H1 (cell line): ENCODE measurements around the gene MMP25. TPM values are rescaled to one million over a fixed set of nuclear protein-coding genes. Genes with fewer than 3 reads are reported as not detected.

Source experiments
- CBX5 ChIP-seq: fragments of 300-800, 300-1000 bp; sonication (generic); IDR thresholded peaks from 2 replicates; pipeline ENCODE4 v1.7.1; 2016; ENCODE audit warnings: antibody characterized with exemption, low read length, low read depth
- CTBP2 ChIP-seq: IDR thresholded peaks from 2 replicates; pipeline ENCODE4 v1.7.0; 2011; ENCODE audit warnings: borderline replicate concordance, mild to moderate bottlenecking, moderate library complexity, mixed read lengths, low read length; ENCODE audit not compliant: insufficient read depth, insufficient read length
- EGR1 ChIP-seq: IDR thresholded peaks from 2 replicates; pipeline ENCODE4 v1.6.1; 2011; ENCODE audit warnings: low read depth, low read length, borderline replicate concordance
- EZH2 ChIP-seq: fragments of 200-600 bp; sonication (generic); IDR thresholded peaks from 2 replicates; pipeline ENCODE4 v1.7.1; 2012; ENCODE audit warnings: low read depth, mild to moderate bottlenecking, moderate library complexity, low read length, inconsistent platforms; ENCODE audit not compliant: severe bottlenecking
- FOSL1 ChIP-seq: IDR thresholded peaks from 2 replicates; pipeline ENCODE4 v1.6.1; 2011; ENCODE audit warnings: mild to moderate bottlenecking, low read depth, low read length, moderate library complexity; ENCODE audit not compliant: insufficient read depth
- HDAC2 ChIP-seq, 2 experiments: fragments of 300-600 bp in 1 of 2; sonication (generic) in 1 of 2; IDR thresholded peaks; 2 replicates each; pipeline ENCODE4 v1.6.1; 2011 to 2012; ENCODE audit warnings: low read depth in 2 of 2, low read length in 2 of 2, mild to moderate bottlenecking in 2 of 2, moderate library complexity in 2 of 2, borderline replicate concordance in 1 of 2, inconsistent platforms in 1 of 2
- JUN ChIP-seq: IDR thresholded peaks from 2 replicates; pipeline ENCODE4 v1.6.1; 2011; ENCODE audit warnings: low read depth, mild to moderate bottlenecking, improper control_type of control experiment, low read length
- KDM4A ChIP-seq: IDR thresholded peaks from one replicate; pipeline ENCODE4 v1.7.1; 2012; ENCODE audit warnings: low read depth, mild to moderate bottlenecking, moderate library complexity, low read length, inconsistent platforms; ENCODE audit not compliant: severe bottlenecking
- MAFK ChIP-seq: IDR thresholded peaks from 2 replicates; pipeline ENCODE4 v1.6.1; 2012; ENCODE audit warnings: low read depth, mild to moderate bottlenecking, improper control_type of control experiment, low read length
- NANOG ChIP-seq: IDR thresholded peaks from 2 replicates; pipeline ENCODE4 v1.6.1; 2011; ENCODE audit warnings: low read length, low read depth, mild to moderate bottlenecking, inconsistent platforms; ENCODE audit not compliant: insufficient read depth, poor library complexity, severe bottlenecking
- NRF1 ChIP-seq: IDR thresholded peaks from 2 replicates; pipeline ENCODE4 v1.6.1; 2011; ENCODE audit warnings: mild to moderate bottlenecking, low read depth, low read length, improper control_type of control experiment
- POLR2A ChIP-seq, 2 experiments: IDR thresholded peaks; 1 replicate in 1 of 2; 2 replicates in 1 of 2; pipeline ENCODE4 v1.6.1; 2011; ENCODE audit warnings: low read depth in 2 of 2, low read length in 2 of 2, mild to moderate bottlenecking in 2 of 2; ENCODE audit errors: control extremely low read depth in 1 of 2
- POU5F1 ChIP-seq: IDR thresholded peaks from 2 replicates; pipeline ENCODE4 v1.6.1; 2011; ENCODE audit warnings: low read depth, mild to moderate bottlenecking, low read length, moderate library complexity
- RFX5 ChIP-seq: IDR thresholded peaks from 2 replicates; pipeline ENCODE4 v1.6.1; 2011; ENCODE audit warnings: low read depth, low read length, improper control_type of control experiment, borderline replicate concordance
- RXRA ChIP-seq: IDR thresholded peaks from 2 replicates; pipeline ENCODE4 v1.6.1; 2011; ENCODE audit warnings: low read depth, mild to moderate bottlenecking, low read length, moderate library complexity; ENCODE audit not compliant: insufficient read depth
- SAP30 ChIP-seq: fragments of 300-600 bp; sonication (generic); IDR thresholded peaks from 2 replicates; pipeline ENCODE4 v1.7.1; 2012; ENCODE audit warnings: low read length, moderate library complexity, mild to moderate bottlenecking, inconsistent platforms; ENCODE audit not compliant: insufficient read depth, insufficient replicate concordance
- SIN3A ChIP-seq, 2 experiments: IDR thresholded peaks in 1 of 2; conservative IDR thresholded peaks in 1 of 2; 2 replicates each; pipeline ENCODE4 v1.6.1; 2011 to 2012; ENCODE audit warnings: low read length in 2 of 2, improper control_type of control experiment in 1 of 2, low read depth in 1 of 2, mild to moderate bottlenecking in 1 of 2
- SP2 ChIP-seq: IDR thresholded peaks from 2 replicates; pipeline ENCODE4 v1.6.1; 2012; ENCODE audit warnings: mild to moderate bottlenecking, low read length, inconsistent platforms
- SRF ChIP-seq: IDR thresholded peaks from 2 replicates; pipeline ENCODE4 v1.6.1; 2011; ENCODE audit warnings: mild to moderate bottlenecking, low read depth, low read length, moderate library complexity
- TAF7 ChIP-seq: optimal IDR thresholded peaks from 2 replicates; pipeline ENCODE3; 2011; ENCODE audit warnings: low read depth, mild to moderate bottlenecking, inconsistent platforms, low read length, moderate library complexity, borderline replicate concordance
- polyA plus RNA-seq, 7 experiments: library from polyadenylated mRNA; depleted of rRNA in 3 of 7; stranded (reverse) in 5 of 7; unstranded in 2 of 7; fragments of >200 nt in 5 of 7; fragments of 200-250 nt in 2 of 7; gene quantifications; 1 replicate in 5 of 7; 2 replicates in 1 of 7; 4 replicates in 1 of 7; pipeline versions ENCODE4 v1.2.1 to v1.2.3, GENCODE V29; 2011 to 2013; ENCODE audit warnings: missing spikeins in 2 of 7, mixed read lengths in 2 of 7
- total RNA-seq: library from RNA; stranded (reverse); fragmentation: NEBNext Ultra II Directional; extraction: Animal tissue kit (Norgen Biotek cat#: 25700); gene quantifications from 2 replicates; pipeline ENCODE4 v1.2.1, GENCODE V29; 2021
- TF ChIP-seq, protein P1 (sequence below): IDR thresholded peaks from 2 replicates; pipeline ENCODE4 v1.6.1; 2011; ENCODE audit warnings: low read depth, mild to moderate bottlenecking, low read length; ENCODE audit not compliant: insufficient read depth
- TF ChIP-seq, protein P2 (sequence below): IDR thresholded peaks from 2 replicates; pipeline ENCODE4 v1.6.1; 2012; ENCODE audit warnings: inconsistent platforms

Gene MMP25
- total and polyA plus RNA-seq, 2 of the 8 experiments (the other 6 are each of a cell fraction or from before 2014, with no cell fraction given) = 7.7 to 26.7 TPM

DNA sequence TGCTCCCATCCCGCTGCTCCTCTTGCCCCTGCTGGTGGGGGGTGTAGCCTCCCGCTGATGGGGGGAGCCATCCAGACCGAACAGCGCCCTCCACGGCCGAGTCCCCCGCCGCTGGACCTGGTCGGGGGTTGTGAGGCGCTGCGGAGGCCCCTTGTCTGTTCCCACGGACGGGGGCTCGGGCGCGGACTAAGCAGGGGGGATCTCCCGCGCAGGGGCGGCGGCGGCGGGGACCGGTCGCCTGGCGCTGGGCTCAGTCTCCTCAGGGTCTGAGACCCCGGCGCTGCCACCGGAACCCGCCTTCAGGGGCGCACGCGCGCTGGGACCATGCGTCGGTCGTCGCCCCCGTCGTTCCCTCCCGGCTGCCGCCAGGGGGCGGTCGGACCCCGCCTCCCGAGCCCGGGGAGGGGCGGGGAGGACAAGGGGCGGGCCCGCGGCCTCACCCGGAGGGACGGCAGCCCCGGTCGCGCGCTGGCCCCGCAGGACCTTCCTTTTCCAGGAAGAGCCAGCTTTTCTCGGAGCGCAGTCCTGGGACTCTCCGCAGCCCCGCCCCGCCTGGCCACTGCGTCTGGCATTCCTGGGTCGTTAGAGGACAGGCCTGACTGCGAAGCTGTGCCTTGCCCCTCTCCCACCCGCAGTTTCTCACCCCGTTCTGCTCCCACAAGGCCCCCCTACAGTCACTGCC is 12.8 kb downstream of the MMP25 start (continued):
- no peak for TF ChIP-seq CBX5
- peak; percentile 79 for TF ChIP-seq KDM4A
- no peak for TF ChIP-seq POU5F1
- TF ChIP-seq, protein P1, sequence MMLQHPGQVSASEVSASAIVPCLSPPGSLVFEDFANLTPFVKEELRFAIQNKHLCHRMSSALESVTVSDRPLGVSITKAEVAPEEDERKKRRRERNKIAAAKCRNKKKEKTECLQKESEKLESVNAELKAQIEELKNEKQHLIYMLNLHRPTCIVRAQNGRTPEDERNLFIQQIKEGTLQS = no peak
- peak; percentile 39 for TF ChIP-seq NRF1
- TF ChIP-seq SP2 = no peak
- TF ChIP-seq HDAC2 (IDR thresholded peaks at IDR 0.05; ENCODE audit: borderline replicate concordance in 1 of 2, low read depth in 2 of 2, low read length in 2 of 2) = peak in 1 of 2 experiments; percentile 34; a peak in 1 of 4 replicates
- TF ChIP-seq EZH2 = no peak
- peak in 1 of 2 experiments; percentile 39; a peak in 1 of 3 replicates for TF ChIP-seq POLR2A (IDR thresholded peaks at IDR 0.05; ENCODE audit: control extremely low read depth in 1 of 2, low read depth in 2 of 2, low read length in 2 of 2)
- TF ChIP-seq SIN3A (conservative IDR thresholded peaks at IDR 0.05 in 1 of 2, IDR thresholded peaks at IDR 0.05 in 1 of 2; ENCODE audit: low read depth in 1 of 2, low read length in 2 of 2) = peak; percentile 33 to 64; a peak in 1 of 4 replicates
- TF ChIP-seq SRF = 0 out of 2 replicates have a peak, but pooled peaks have one; percentile 38
- TF ChIP-seq TAF7 = peak; percentile 82
- TF ChIP-seq EGR1 = no peak; the same call in 1 of the 2 replicates
- TF ChIP-seq FOSL1 = no peak
- TF ChIP-seq, protein P2, sequence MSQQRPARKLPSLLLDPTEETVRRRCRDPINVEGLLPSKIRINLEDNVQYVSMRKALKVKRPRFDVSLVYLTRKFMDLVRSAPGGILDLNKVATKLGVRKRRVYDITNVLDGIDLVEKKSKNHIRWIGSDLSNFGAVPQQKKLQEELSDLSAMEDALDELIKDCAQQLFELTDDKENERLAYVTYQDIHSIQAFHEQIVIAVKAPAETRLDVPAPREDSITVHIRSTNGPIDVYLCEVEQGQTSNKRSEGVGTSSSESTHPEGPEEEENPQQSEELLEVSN = 0 out of 2 replicates have a peak, but pooled peaks have one; percentile 38
- TF ChIP-seq SAP30 = no peak
- no peak for TF ChIP-seq RXRA
- TF ChIP-seq NANOG = no peak
- no peak for TF ChIP-seq MAFK
- no peak for TF ChIP-seq JUN
- TF ChIP-seq RFX5 = no peak
- no peak for TF ChIP-seq CTBP2
